Amniotic stem cell (primary cell): Measurements from ENCODE around the gene CCDC74B.
"Not testable (repeated sequence)": the region's sequence is repeated elsewhere in the genome, so short reads cannot be mapped to it uniquely, and the experiment has no call there.

Experiments
- DNase-seq: peaks from one replicate; lab custom pipeline; 2025; lab: John Stamatoyannopoulos, UW

Gene CCDC74B

DNA sequence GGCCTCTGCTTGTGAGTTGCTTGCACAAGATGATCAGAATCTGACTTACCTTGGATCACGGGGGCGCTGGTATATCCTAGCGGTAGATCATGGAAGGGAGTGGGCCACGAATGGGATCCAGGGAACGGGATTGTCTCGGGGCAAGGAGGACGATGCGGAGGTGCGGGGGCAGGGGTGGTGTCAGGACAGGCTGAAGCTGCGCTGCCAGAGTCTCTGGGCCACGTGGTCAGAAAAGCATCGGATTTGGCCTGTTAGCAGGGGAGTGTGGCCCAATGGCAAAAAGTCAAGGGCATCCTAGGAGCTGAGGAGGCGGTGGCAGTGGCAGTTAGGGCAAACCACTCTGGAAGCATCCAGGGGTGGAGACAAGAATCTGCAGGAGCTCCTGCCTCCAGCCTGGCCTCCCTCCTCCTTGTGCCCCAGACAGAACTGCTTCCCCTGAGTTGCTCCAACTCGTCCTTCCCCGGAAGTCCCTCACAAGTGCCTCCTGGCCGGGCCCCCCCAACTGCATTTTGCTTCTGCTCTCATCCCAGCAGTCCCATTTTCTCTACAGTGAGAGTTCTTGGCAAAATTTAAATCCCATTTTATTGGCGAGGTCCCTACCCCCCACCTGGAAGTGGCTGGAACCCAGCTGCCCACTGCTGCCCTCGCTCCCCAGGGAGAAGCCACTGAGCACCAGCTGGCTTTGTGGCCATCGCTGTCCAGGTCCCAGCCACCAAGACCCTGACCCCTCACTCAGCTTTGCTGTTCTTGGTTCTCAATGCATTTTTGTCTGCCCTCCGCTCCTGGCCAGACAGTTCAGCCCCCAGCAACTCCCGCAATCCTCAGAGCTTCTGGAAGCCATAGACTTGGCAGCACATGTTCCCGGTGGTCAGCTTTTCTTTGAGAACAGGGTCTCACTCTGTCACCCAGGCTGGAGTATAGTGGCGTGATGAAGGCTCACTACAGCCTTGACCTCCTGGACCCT, 5.6 kb upstream of the CCDC74B start:
- no peak for DNase-seq

DNA sequence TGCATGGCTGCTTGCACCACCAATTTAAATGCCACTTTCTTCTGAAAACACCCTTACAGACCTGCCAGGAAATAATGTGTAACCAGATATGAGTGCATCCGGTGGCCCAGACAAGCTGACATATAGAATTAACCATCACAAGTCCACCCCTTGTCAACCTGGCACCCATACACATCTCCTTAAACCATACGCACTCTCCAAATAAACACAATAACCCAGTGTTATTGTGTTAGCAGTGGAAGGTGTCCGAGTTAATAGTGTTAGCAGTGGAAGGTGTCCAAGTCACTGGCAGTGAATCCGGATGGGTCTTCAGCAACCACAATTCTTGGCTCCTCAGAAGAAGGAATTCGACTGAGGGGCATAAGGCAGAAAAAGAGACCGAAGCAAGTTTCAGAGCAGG, 3.6 kb upstream of the CCDC74B start:
- not testable (repeated sequence) for DNase-seq

DNA sequence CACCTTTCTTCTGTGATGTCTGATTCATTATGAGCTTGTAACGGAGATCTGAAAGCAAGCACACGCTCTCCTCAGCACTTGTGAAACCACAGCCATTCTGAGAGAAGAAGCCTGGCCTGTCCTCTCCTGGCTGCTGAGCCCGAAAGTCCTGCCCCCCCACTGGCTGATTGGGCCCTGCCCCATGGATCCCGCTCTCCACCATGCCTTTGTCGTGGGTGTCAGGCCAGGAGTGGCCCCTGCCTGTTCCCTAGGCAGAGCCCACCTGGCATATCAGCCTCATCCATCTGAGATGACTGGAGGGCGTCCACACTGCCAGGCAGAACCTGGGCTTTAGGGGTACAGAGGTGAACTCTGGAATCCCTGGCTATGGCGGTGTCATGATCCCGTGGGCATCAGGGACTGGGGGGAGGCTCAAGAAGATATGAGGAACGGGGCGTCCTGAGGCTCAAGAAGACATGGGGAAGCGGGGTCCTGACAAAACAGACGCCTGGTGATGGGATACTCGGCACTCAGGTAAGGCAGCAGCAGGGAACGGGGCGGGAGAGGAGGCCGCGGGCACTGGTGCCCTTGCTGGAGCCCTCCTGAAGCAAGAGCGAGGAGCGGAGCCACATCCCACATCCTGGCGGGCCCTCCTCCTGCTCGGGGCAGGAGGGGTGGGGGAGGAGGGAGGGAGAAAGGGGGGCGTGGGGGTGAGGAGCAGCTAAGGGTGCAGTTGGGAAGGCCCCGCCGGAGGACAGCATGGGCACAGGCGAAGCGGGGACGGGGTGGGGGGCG, 1.5 kb downstream of the CCDC74B start:
- DNase-seq = not testable (repeated sequence)

DNA sequence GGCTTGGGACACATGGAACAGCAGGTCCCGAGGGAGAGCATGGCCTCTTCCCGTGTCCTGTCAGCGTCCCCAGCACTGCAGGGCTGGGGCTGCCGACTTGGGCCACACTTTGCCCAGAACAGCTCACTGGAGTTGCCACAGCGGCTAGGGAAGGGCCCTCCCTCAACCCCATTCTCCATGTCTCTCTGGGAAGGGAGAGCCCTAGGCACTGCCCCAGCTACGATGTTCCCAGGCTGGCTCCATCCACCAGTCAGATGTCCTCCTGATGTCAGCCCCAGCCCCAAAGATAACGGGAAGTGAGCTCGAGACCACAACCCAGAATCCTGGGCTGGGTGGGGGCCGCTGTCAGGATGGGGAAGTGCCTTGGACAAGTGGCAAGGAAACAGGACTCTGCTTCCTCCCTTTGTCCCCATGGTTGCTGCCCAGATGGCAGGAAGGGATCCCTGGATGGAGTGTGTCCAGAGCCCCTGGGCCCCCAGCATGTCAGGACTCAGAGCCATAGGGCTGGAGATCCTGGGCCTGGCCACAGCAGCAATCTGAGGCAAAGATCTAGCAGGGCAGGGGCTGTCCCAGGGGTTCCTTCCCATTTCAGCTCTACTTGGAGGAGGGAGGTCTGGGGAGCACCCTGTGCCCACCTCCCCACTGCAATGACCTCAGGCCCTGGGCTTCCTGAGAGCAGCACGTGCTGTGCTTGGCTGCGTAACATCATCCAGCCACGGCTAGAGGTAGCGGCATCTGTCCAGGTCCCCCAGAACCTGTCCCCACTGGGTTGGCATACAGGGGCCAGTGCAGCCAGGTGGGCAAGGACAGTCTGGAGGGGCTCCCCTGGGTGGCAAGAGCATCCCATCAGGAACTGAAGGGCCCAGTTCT, 2.3 kb downstream of the CCDC74B start:
- not testable (repeated sequence) for DNase-seq

DNA sequence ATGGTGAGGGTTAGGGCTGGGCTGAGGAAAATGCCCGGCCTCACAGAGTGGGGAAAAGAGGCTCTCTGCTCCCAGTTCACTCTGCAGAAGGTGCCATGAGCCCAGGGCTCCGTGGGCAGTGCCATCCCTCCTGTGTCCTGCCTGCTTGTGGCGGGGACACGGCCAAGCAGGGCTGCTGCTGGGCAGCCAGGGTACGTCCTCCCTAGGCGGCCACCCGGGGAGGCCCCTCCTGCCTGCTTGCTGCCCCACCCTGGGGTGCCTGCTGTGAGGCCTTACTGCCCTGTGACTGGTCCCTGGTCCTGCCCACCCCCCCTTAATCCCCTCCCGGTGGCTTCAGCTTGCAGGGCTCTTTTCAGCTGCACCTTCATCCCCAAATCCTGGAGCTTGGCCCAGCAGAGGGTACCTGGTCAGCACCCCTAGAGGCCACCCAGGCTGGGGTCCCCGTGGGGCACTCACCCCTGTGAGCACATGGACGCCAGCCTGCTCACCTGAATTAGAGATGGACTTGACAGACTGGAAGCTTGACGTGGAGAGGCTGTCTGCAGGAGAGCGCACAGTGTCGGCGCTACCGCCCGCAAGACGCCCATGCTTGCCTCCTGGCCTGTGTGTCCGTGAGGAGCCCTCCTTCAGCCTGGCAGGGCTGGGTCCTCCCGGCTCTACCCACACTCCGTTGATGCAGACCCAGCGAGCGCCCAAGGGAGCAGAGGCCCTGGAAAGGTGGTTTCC, 3.1 kb downstream of the CCDC74B start:
- DNase-seq = not testable (repeated sequence)

DNA sequence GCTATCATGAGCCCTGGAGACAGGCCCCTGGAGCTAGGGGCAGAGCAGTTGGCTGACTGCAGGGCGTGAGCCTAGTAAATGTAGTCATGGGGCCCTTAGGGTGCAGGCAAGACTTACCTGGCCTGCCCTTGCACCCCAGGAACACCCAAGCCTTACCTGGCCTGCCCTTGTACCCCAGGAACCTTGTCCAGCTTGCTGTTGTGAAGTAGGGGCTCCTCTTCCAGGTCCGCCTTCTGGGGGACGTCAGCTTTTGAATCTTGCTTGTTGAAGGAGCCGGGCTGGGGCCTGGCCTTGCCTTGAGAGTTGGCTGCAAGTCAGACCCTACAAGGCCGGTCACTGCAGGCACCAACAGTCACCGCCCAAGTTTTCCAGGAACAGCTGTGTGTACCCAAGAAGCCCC, 3.9 kb downstream of the CCDC74B start:
- DNase-seq = not testable (repeated sequence)

DNA sequence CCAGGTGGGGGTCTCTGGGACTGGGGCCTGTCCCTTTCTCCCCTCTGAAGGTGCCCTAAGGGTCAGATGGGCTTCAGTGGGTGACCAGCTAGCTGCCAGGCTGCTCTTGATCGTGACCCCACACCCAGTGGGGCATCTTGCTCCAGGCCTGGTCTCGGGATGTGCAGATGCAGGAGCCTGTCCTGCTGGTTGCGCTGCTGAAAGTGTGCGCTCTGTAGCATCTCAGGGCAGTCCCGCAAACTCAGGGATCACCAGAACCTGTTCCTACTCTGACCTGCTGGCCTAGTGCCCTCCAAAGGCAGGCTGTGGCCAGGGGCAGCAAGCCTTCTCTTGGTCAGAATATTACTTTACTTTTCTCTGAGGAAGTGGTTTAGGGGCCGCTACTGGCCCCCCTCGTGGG, 4.4 kb downstream of the CCDC74B start:
- not testable (repeated sequence) for DNase-seq

DNA sequence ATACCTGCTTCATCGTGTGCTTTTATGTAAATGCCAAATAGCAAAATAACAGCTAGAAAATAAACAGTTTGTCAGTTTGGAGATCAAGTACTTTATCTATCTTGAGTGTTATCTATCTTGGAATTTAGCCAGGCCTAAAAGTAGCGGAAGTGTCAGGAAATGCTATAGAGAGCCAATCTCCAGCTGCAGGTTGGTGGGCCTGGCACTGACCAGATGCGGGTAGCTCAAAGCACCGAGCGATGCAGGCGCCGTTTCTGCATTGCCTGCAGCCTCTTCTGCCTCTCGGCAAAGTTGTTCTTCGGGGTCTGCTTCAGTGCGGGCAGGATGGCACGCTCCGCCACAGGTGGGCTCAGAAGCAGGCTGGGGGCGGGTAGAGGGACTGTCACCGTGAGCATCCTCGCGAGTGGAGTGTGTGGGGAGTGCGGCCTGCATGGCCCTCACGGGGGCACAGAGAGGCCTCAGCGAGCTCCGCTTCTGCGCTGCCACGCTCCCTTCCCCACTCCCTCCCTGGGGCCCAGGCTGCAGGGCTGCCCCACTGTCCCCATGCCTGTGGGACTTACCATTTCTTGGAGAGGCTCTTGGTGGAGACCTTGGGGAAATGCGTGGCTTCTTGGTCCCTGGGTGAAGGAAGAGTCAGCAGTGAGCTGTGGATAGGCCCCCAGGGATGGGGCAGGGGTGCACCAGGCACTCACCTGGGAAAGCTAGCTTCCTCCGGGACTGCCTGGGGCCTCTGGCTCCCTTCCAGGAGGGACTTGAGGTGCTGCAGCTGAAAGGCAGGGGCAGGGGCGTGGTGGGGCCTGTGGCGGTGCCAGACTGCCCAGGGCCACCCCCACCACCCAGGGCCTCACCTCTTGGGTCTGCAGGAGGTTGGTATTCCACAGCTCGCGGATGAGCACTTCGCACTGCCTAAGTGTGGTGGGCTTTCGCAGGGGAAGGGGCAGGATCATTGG, 5.3 kb downstream of the CCDC74B start:
- DNase-seq = not testable (repeated sequence)

DNA sequence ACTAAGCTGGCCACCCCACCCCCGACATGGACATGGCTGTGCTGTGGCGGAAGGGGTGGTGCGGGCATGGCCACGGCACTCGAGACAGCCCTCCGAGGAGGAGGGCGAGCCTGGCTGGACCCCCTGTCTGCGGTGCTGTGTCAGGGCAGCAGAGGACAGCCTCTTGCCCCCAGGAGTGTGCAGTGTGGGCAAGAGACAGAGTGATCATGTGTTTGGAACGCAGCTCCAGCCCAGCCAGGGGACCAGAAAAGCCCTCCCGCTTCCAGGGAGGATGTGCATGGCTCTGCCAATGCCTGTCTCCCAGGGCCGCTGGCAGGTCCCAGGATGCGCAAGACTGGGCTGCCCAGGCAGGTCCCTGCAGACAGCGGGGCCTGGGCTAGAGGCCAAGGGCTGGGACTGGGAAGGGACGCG, 6.1 kb downstream of the CCDC74B start:
- DNase-seq = not testable (repeated sequence)

DNA sequence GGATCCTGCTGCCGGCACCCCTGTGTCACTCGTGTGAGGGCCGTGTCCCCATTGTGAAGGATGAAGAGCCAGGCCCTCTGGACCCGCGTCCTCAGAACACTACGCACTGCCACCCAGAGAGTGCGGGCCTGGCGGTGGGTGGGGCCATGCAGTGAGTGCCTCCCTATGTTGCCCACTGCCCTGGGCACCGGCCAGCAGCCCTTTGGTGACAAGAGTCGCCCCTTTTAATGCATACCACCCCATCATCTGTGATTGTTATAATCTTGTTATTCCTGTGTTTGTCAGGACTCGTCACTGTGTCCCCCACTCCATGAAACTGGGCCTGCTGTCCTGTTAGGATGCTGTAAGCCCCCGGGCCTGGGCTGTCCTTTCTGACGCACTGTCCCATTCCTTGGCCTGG, 6.6 kb downstream of the CCDC74B start:
- DNase-seq = not testable (repeated sequence)

DNA sequence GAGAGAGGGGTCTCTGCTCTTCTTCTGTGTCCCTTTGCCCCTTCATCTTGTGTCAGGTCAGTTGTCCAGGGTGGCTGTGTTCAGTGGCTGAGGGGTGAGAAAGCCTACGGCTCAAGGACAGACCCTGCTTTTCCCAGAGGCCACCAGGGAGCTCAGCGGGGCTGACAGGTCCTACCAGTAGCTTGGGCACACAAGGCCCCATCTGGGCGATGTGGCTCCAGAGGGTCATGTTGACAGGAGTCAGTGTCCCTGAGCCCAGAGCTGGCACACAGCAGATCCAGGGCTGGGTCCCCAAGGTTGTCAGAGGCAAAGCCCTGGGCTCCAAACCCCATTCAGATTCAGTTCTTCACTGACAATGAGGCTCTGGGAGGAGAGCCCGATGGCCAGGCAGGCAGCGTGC, 7.8 kb downstream of the CCDC74B start:
- DNase-seq = not testable (repeated sequence)

DNA sequence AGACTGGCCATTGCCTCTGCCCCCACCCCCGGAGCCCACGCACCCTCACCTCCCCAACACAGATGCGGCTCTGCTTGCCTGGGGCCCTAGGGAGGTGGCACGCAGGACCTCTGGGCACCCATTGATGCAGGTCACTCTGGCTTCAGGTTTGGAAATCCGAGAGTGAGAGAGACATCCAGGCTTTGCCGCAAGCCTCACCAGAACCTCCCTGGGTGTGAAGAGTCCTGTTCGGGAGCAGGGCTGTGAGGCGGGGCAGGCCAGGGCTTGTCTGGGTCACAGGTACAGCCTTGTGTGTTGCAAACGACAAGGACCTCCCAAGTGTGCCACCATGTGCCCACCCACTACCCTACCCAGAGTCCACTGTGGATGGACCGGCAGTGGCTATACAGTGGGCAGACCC, 8.4 kb downstream of the CCDC74B start:
- not testable (repeated sequence) for DNase-seq

DNA sequence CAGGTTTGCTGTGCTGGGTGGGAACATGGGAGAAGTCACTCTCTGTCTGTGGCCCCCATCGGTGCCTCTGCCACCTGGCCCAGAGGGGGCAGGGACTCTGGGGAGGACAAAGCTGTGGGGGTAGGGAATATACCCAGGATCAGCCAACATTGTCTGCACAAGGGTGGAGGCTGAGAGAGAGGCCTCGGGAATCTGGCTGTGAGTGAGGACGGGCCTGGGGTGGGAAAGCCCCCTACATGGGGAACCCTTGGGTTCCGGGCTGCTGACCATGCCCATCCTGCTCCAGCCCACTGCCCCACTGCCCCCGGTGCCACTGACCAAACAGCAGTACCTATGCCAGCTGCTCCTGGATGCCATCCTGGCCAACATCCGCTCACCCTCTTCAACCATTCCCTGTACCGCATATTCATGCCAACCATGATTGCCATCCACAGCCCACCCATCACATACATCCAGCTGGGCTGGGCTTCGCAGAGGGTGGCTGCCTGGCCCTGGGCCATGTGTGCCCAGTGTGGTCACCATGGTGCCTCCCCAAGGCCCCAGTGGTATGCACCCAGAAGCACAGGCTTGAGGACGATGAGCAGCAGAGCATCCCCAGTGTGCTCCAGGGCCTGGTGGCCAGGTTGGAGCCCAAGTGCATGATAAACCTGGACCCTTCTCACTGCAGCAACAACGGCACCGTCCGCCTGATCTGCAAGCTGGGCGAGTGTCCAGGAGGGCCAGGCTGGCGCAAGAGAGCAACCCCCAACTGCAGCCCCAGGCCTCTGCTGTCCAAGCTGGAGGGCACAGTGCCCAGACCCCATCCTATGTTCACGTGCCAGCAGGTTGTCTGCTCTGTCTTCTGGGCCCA, 9.0 kb downstream of the CCDC74B start:
- no peak for DNase-seq

DNA sequence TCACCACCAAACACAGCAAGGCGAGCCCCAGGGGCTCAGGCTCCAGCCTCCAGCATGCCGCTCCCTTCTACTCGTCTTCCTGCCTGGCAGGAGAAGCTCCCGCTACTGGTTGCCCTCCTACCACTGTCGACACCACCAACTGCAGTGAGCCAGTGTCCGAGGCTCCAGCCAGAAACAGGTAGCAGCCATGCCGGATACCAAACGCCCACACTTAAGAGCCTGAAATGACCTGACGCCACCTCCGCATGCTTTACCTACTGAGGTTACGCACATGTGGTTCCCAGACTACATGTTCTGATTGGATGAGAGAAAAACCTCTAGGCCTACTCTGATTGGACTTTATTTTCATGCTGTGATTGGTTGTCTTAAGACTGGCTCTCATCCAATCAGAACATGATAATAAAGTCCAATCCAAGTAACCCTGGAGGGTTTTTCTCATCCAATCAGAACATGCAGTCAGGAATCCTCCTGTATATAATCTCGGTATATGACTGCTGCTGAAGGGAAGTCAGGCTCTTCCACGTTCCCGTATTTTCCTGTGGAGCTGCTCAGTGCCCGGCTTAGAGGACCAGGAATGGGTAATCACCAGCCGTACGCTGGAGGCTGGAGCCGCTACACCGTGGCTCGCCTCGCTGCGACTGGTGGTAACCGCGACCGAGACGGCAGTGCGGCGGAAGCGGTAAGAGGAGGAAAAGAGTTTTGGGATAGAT, 15.6 kb downstream of the CCDC74B start, which contains the start of gene POTEF:
POTEF (minus strand) TSS at position 103 of the 710 bp plus-strand sequence. CDS start 8,707 bp downstream, outside the sequence.
- DNase-seq = not testable (repeated sequence)

DNA sequence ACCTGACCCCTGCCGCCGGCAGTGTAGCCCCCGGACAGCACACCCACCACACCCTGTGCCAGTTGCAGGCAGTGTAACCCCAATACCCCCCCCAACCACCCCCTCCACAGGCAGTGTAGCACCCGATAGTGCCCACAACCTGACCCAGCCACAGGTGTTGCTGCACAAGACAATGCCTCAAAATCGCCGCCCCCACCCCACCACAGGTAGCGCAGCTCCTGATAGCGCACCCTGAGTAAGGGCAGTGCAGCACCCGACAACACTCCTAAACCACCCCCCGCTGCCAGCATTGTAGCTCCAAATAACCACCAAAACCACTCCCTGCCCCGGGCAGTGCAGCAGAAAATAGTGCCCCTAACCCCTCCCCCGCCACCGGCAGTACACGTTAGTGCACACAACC, 16.4 kb downstream of the CCDC74B start:
- DNase-seq = not testable (repeated sequence)

DNA sequence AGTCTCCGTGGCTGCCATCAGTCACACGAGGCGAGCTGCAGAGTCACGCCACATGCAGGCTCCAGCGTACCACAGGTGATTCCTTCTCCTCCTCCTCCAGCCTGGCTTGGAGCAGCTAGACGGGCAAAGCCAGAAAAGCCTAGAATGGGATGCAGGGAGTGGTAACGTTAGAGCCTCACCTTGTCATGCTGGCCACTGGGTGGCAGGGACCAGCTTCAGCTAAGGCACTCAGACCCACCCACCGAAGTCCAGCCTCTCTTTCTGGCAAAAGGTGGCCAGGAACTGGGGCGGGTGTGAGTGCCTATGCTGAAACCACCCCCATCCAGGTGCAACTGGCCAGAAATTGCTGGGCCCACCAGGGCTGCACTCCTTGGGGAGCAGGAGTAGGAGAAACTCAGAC, 17.2 kb downstream of the CCDC74B start:
- not testable (repeated sequence) for DNase-seq

DNA sequence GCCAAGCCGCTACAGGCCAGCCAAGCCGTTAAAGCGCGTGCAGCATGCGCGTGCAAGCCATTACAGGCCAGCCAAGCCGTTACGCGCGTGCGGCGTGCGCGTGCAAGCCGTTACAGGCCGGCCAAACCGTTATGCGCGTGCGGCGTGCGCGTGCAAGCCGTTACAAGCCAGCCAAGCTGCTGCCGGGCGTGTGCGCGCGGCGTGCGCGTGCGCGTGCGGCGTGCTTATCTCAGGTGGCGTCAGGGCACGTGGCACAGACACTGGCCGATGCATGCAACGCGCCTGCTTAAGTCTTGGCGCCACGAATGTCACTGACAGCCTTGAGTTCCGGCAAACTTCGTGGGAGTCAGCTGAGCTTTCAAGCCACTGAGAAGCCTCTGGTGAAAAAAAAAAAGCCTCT, 24.0 kb downstream of the CCDC74B start:
- not testable (repeated sequence) for DNase-seq
